ENCODE measurements around the gene AMIGO3.

Gene AMIGO3

DNA sequence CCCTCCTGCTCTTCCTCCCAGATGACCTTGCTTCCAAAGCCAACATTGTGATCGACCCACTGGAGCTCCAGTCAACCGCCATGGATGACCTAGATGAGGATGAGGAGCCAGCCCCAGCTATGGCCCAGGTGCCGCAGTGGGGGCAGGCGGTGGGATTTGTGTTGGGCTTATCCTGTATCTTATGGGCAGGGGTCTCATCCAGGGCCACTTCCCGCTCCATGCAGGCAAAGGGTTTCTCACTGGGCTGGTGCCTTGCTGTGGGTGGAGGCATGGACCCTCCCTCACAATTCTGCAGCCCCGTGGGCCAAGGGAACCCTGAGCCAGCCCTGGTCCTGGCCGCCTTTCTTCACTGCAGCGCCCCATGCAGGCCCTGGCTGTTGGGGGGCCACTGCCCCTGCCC, 14.9 kb downstream of the AMIGO3 start (continued):
- TF ChIP-seq, protein P1, sequence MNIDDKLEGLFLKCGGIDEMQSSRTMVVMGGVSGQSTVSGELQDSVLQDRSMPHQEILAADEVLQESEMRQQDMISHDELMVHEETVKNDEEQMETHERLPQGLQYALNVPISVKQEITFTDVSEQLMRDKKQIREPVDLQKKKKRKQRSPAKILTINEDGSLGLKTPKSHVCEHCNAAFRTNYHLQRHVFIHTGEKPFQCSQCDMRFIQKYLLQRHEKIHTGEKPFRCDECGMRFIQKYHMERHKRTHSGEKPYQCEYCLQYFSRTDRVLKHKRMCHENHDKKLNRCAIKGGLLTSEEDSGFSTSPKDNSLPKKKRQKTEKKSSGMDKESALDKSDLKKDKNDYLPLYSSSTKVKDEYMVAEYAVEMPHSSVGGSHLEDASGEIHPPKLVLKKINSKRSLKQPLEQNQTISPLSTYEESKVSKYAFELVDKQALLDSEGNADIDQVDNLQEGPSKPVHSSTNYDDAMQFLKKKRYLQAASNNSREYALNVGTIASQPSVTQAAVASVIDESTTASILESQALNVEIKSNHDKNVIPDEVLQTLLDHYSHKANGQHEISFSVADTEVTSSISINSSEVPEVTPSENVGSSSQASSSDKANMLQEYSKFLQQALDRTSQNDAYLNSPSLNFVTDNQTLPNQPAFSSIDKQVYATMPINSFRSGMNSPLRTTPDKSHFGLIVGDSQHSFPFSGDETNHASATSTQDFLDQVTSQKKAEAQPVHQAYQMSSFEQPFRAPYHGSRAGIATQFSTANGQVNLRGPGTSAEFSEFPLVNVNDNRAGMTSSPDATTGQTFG (tag by site-specific recombination; IDR thresholded peaks at IDR 0.05; ENCODE audit: borderline replicate concordance), result no peak
- no peak for TF ChIP-seq ZBTB8A (tag by site-specific recombination; IDR thresholded peaks at IDR 0.05)
- no peak for TF ChIP-seq ZNF140 (tag by site-specific recombination; IDR thresholded peaks at IDR 0.05)
- no peak for TF ChIP-seq ZNF2 (tag by site-specific recombination; IDR thresholded peaks at IDR 0.05)
- no peak for TF ChIP-seq ZNF175 (tag by site-specific recombination; IDR thresholded peaks at IDR 0.05)
- TF ChIP-seq EGR2 (tag by site-specific recombination; IDR thresholded peaks at IDR 0.05; ENCODE audit: low read depth), result no peak
- TF ChIP-seq, protein P2, sequence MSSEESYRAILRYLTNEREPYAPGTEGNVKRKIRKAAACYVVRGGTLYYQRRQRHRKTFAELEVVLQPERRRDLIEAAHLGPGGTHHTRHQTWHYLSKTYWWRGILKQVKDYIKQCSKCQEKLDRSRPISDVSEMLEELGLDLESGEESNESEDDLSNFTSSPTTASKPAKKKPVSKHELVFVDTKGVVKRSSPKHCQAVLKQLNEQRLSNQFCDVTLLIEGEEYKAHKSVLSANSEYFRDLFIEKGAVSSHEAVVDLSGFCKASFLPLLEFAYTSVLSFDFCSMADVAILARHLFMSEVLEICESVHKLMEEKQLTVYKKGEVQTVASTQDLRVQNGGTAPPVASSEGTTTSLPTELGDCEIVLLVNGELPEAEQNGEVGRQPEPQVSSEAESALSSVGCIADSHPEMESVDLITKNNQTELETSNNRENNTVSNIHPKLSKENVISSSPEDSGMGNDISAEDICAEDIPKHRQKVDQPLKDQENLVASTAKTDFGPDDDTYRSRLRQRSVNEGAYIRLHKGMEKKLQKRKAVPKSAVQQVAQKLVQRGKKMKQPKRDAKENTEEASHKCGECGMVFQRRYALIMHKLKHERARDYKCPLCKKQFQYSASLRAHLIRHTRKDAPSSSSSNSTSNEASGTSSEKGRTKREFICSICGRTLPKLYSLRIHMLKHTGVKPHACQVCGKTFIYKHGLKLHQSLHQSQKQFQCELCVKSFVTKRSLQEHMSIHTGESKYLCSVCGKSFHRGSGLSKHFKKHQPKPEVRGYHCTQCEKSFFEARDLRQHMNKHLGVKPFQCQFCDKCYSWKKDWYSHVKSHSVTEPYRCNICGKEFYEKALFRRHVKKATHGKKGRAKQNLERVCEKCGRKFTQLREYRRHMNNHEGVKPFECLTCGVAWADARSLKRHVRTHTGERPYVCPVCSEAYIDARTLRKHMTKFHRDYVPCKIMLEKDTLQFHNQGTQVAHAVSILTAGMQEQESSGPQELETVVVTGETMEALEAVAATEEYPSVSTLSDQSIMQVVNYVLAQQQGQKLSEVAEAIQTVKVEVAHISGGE (tag by site-specific recombination; conservative IDR thresholded peaks at IDR 0.05; ENCODE audit: low read depth), result no peak

DNA sequence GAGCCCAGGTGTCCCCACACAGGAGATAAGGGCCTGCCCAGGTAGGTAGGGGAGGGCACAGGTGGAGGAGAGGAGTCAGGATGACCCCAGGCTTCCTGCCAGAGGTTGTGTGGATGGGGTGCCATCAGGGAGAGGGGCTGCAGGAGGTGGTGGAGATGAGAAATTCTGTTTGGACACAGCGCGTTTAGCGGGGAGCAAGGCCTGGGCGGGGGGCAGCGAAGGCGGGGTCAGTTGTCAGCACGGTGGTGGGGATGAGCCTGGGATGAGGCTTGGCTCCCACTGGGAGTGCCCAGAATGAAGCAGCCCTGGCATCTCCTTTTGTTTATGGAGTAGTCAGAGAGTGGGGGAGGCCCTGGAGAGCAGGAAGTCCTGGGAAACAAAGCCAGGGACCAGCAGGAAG, 15.5 kb downstream of the AMIGO3 start:
- CTCF ChIA-PET, result interaction anchor here (0.7 to 4.7 kb wide), 3 partner anchors 15 to 135 kb away, joined by 4 to 36 read pairs (median 4); no protein-coding TSS in a partner anchor
- Histone ChIP-seq H3K36me3 (ENCODE audit: control insufficient read depth in 2 of 2, insufficient read depth in 1 of 2, low read length in 2 of 2) (peaks cover 0 to 87% of the 10 kb centered on the region in 2 experiments; a peak in 2 of 3 replicates), H3K27ac (ENCODE audit: extremely low read depth, low read depth, low read length) (no peak overlapping the region), H3K4me3 (ENCODE audit: low read depth, low read length) (no peak overlapping the region), H3K4me1 (ENCODE audit: control insufficient read depth, insufficient read depth, low read length) (no peaks in the 10 kb centered on the region), H3K9me3 (ENCODE audit: control insufficient read depth, insufficient read depth, low read depth, low read length) (no peaks in the 10 kb centered on the region)
- no peak for TF ChIP-seq ZNF221 (tag by site-specific recombination; IDR thresholded peaks at IDR 0.05; ENCODE audit: borderline replicate concordance)
- TF ChIP-seq ZNF837 (tag by site-specific recombination; IDR thresholded peaks at IDR 0.05), result no peak
- no peak for TF ChIP-seq ZNF529 (tag by site-specific recombination; IDR thresholded peaks at IDR 0.05; ENCODE audit: insufficient replicate concordance)
- no peak for TF ChIP-seq ZNF324 (tag by site-specific recombination; IDR thresholded peaks at IDR 0.05)
- no peak for TF ChIP-seq GLI4 (tag by site-specific recombination; IDR thresholded peaks at IDR 0.05)
- TF ChIP-seq MZF1 (tag by site-specific recombination; IDR thresholded peaks at IDR 0.05; ENCODE audit: borderline replicate concordance), result no peak
- no peak for TF ChIP-seq ZSCAN30 (tag by site-specific recombination; IDR thresholded peaks at IDR 0.05)
- TF ChIP-seq, protein P3, sequence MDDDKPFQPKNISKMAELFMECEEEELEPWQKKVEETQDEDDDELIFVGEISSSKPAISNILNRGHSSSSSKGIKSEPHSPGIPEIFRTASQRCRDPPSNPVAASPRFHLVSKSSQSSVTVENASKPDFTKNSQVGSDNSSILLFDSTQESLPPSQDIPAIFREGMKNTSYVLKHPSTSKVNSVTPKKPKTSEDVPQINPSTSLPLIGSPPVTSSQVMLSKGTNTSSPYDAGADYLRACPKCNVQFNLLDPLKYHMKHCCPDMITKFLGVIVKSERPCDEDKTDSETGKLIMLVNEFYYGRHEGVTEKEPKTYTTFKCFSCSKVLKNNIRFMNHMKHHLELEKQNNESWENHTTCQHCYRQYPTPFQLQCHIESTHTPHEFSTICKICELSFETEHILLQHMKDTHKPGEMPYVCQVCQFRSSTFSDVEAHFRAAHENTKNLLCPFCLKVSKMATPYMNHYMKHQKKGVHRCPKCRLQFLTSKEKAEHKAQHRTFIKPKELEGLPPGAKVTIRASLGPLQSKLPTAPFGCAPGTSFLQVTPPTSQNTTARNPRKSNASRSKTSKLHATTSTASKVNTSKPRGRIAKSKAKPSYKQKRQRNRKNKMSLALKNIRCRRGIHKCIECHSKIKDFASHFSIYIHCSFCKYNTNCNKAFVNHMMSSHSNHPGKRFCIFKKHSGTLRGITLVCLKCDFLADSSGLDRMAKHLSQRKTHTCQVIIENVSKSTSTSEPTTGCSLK (tag by site-specific recombination; IDR thresholded peaks at IDR 0.05), result no peak
- TF ChIP-seq ZBTB7A (tag by site-specific recombination; IDR thresholded peaks at IDR 0.05; ENCODE audit: low read depth), result no peak
- no peak for TF ChIP-seq RBAK (tag by site-specific recombination; IDR thresholded peaks at IDR 0.05)
- TF ChIP-seq ZFP69B (tag by site-specific recombination; IDR thresholded peaks at IDR 0.05), result no peak
- POLR2A ChIA-PET, result no interaction called here

All from HEK293 (cell line).